ENCODE results near the gene MT1X.
A peak's percentile ranks its signal among the peaks of the same experiment; 100 is the strongest.

The MT1X gene

DNA sequence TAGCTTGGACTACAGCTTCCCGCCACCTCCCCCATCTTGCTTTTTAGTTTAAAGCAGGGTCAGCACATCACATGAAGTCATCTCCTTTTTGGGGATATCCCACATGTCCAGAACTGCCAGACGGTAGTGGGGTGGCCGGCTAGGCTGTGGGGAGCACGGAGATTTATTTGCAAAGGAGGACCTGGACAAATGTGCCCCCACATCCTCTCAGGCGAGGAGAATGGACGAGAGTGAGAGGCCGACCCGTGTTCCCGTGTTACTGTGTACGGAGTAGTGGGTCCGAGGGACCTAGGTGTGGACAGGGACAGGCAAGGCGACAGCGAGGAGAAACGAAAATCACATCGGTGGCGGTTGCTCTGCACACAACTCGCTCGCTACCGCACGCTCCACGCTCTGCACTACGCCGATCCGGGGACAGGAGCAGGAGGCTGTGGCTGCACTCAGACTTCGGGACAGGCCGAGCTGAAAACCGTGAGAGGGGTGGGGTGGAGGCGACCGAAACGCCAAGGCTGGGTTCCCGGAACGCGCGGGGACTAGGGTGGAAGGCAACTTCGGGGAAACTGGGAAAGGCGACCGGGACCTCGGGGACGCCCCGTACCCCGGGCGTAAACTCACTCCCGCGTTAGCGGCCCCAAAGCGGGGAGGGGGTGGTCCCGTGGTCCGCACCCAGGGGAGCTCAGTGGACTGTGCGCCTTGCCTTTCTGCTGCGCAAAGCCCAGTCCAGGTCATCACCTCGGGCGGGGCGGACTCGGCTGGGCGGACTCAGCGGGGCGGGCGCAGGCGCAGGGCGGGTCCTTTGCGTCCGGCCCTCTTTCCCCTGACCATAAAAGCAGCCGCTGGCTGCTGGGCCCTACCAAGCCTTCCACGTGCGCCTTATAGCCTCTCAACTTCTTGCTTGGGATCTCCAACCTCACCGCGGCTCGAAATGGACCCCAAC, 44.2 kb upstream of the MT1X start, which contains the start of gene MT1A:
Gene MT1A, plus strand, starts transcription at position 853 of the 937 bp plus-strand sequence. Its CDS starts 73 bp downstream, at position 926.
- TF ChIP-seq CTCF (IDR thresholded peaks at IDR 0.05; ENCODE audit: insufficient read depth, low read depth, low read length, missing control alignments) = no peak
- H3K4me3 ChIP-seq (ENCODE audit: low read length) = peak within 1 kb of the TSS; percentile 25
- DNase-seq (ENCODE audit: low read depth) = no peak

- TF ChIP-seq CTCF (IDR thresholded peaks at IDR 0.05; ENCODE audit: insufficient read depth, low read depth, low read length, missing control alignments) = no peak
- H3K4me3 ChIP-seq (ENCODE audit: low read length) = no peak overlapping the region
- DNase-seq (ENCODE audit: low read depth) = no peak
These were observed 43.2 kb upstream of the MT1X start for GRCh38 chr16:56639045-56639444.

GRCh38 chr16:56640076-56640475, 42.2 kb upstream of the MT1X start:
- H3K4me3 ChIP-seq (ENCODE audit: low read length) = no peak overlapping the region
- TF ChIP-seq CTCF (IDR thresholded peaks at IDR 0.05; ENCODE audit: insufficient read depth, low read depth, low read length, missing control alignments) = no peak
- DNase-seq (ENCODE audit: low read depth) = no peak

- no peak overlapping the region for H3K4me3 ChIP-seq (ENCODE audit: low read length)
- no peak for DNase-seq (ENCODE audit: low read depth)
- TF ChIP-seq CTCF (IDR thresholded peaks at IDR 0.05; ENCODE audit: insufficient read depth, low read depth, low read length, missing control alignments) = no peak
These were observed 41.1 kb upstream of the MT1X start for GRCh38 chr16:56641166-56641565.

- peak; percentile 66 for DNase-seq (ENCODE audit: low read depth)
- TF ChIP-seq CTCF (IDR thresholded peaks at IDR 0.05; ENCODE audit: insufficient read depth, low read depth, low read length, missing control alignments) = peak; percentile 34
- no peak overlapping the region for H3K4me3 ChIP-seq (ENCODE audit: low read length)
These were observed 39.0 kb upstream of the MT1X start for GRCh38 chr16:56643080-56643778.

DNA sequence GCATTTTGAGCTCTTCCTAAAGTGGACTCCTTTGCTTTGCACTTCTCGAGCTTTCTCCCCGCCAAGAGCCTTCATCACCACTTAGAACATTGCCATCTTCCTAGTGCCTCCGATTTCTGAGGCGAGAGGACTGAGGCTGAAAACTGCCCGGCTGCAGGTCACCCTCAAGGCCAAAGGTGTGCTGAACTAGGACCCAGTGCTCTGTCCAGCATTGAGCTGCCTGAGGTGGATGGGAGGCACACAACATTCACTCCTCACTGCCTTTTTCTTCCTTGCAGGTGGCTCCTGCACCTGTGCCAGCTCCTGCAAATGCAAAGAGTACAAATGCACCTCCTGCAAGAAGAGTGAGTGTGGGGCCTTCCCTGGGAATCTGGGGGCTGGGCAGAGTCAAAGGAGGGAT, 38.4 kb upstream of the MT1X start:
- no peak overlapping the region for H3K4me3 ChIP-seq (ENCODE audit: low read length)
- no peak for DNase-seq (ENCODE audit: low read depth)
- TF ChIP-seq CTCF (IDR thresholded peaks at IDR 0.05; ENCODE audit: insufficient read depth, low read depth, low read length, missing control alignments) = no peak
